ENCODE data around the gene PADI2.

- no peak for TF ChIP-seq POLR2AphosphoS5 (IDR thresholded peaks at IDR 0.05)
- TF ChIP-seq CTCF (IDR thresholded peaks at IDR 0.05) = no peak
- no peak for TF ChIP-seq POLR2A (IDR thresholded peaks at IDR 0.05)
Measured at GRCh38 chr1:17066361-17067068, 52.7 kb downstream of the PADI2 start.

Data from stomach (tissue), 4 donors.